GM10847 (cell line): ENCODE results near the gene KDELR1.
A peak's percentile ranks its signal among the peaks of the same experiment; 100 is the strongest.

Experiments
- POLR2A ChIP-seq: IDR thresholded peaks from 2 replicates; pipeline ENCODE4 v1.6.1; 2011; ENCODE audit not compliant: insufficient read length; ENCODE audit errors: extremely low read depth

Gene KDELR1

DNA sequence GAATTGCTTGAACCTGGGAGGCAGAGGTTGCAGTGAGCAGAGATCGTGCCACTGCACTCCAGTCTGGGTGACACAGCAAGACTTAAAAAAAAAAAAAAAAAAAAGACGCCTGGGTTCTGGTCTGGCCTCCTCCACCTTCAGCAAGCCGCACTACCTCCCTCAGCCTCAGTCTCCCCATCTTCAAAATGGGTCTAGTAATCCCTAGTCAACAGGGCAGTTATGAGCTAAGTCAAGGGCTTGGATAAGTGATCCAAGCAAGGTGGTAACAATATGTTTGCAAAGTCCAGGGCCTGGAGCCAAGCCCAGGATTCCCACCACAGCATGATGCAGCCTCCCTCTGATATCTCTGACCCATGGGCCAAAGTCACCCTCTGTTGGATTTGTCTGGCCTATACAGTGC, 4.4 kb downstream of the KDELR1 start:
- TF ChIP-seq POLR2A, result no peak

GRCh38 chr19:48385461-48386087, 5.8 kb downstream of the KDELR1 start:
- no peak for TF ChIP-seq POLR2A

DNA sequence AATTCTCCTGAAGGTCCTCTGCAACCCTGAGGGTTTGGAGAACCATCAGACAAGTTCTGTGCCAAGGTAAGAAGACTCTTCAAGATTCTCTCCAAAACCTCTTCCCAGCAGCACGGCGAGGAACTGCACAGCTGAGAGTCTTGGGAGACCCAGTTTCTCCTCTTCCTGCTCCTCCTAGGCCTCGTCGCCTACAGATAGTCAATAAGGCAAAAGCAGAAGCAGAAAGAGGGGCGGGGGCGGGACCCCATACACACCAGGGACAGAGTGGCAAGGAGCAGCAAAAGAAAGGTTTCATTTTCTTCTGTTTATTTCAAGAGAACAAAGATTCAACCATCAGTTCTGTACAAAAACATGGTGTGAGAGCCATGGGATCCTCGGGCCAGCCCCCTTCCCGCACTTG, 9.1 kb downstream of the KDELR1 start:
- TF ChIP-seq POLR2A, result no peak

DNA sequence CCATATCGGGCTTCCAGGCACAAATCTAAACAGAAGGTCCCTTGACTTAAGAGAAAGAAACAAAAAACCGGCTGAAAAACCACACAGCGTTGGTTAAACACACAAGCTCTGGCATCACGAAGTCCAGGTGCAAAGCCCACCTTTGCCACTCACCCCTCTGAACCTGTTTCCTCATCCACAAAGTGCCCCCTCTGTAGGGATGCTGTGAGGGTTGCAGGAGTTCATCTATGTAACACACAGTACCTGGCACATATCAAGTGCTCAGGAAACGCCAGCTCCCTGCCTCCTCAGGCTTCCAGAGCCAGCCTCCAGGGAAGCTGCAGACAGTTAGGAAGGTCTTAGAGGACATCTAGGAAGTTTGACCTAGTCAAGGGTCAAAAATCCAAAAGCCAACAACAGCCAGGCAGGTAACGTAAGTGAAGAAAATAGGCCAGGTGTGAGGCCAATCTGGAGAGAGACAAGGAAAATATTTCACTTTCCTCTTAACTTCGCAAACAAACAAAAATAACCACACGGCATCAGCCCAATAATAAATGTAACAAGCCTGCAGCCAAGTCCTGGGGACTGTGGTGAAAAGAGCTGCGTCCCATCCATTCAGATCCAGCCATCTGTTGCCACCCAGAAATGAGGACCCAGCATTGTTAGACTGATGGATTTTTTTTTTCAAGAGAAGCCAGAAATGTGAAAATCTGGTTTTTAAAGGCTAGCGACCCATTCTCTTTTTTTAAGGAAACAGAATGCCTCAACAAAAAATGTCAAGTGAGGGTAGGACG, 10.0 kb downstream of the KDELR1 start:
- TF ChIP-seq POLR2A, result no peak

DNA sequence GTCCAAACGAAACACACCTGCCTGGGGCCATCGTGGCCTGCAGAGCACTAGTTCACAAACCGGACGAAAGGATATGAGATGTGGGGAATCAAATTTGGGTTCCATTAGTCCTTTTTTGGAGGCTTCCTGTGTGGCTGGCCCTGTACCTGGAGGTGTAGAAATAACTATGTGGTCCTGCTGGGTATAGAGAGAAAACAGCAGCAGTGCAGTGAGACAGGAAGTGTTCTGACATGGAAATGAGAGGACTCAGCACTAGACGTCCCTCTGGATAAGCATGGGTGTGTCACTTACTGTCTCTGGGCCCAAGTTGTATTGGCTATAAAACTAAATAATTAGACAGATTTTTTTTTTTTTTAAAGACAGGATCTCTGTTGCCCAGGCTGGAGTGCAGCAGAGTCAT, 12.3 kb downstream of the KDELR1 start:
- TF ChIP-seq POLR2A, result no peak

GRCh38 chr19:48378194-48378570, 13.2 kb downstream of the KDELR1 start:
- no peak for TF ChIP-seq POLR2A

- no peak for TF ChIP-seq POLR2A
These were observed 17.8 kb downstream of the KDELR1 start for GRCh38 chr19:48373567-48373966.

DNA sequence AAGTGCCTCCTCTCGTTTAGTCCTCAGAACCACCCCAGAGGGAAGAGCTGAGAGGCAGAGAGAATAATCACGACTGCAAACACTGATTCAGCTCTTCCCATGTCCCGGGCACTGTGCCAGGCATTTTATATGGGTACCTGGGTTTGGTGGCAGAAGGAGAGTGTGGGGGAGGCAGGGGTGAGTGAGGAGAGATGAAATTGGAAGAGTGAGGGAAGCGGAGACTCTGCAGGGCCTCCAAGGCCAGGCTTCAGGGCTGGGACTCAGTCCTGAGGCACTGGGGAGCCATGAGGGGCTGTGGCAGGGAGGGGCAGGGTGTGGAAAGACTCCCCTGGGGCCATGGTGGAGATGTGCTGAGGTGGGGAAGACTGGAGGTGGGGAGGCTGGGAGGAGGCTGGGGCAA, 18.4 kb downstream of the KDELR1 start:
- no peak for TF ChIP-seq POLR2A

GRCh38 chr19:48371367-48371766, 20.0 kb downstream of the KDELR1 start:
- no peak for TF ChIP-seq POLR2A

- no peak for TF ChIP-seq POLR2A
These were observed 20.4 kb downstream of the KDELR1 start for GRCh38 chr19:48370955-48371354.

GRCh38 chr19:48368936-48369335, 22.4 kb downstream of the KDELR1 start:
- TF ChIP-seq POLR2A, result no peak

DNA sequence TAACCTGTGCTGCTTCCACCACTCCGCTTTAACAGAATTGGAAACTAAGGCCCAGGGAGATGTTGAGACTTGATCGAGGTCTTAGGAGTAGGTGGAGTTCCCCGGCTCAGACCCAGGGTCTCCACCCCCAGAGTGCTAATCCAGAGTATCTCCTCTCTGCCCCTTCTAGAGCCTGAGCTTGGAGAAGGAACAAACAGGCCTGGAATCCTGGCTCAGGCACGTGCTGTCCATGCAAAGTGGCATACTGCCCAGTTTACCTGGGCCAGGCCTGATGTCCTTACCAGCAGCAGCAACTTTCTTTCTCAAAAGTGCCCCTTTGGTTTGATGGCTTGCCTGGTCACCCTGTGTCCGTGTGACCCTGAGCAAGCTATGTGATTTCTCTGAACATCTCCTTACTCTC, 23.5 kb downstream of the KDELR1 start:
- no peak for TF ChIP-seq POLR2A

DNA sequence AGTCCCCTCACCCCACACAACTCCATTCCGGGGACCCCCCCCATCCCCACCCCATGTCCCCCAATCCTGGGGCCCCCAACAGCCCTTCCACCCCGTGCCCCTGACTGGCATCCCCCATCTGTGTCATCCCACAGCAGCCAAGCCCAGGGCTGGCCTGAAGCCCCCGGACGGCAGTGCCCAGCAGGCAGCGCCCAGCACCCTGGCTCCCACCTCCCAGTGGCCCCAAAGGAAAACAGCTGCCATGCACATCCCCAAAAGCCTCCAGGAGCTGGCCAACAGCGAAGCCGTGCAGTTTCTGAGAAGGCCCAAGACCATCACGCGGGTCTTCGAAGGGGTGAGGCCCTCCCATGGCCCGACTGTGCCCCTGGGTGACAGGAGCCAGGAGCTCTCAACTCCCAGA, 25.7 kb downstream of the KDELR1 start:
- no peak for TF ChIP-seq POLR2A

DNA sequence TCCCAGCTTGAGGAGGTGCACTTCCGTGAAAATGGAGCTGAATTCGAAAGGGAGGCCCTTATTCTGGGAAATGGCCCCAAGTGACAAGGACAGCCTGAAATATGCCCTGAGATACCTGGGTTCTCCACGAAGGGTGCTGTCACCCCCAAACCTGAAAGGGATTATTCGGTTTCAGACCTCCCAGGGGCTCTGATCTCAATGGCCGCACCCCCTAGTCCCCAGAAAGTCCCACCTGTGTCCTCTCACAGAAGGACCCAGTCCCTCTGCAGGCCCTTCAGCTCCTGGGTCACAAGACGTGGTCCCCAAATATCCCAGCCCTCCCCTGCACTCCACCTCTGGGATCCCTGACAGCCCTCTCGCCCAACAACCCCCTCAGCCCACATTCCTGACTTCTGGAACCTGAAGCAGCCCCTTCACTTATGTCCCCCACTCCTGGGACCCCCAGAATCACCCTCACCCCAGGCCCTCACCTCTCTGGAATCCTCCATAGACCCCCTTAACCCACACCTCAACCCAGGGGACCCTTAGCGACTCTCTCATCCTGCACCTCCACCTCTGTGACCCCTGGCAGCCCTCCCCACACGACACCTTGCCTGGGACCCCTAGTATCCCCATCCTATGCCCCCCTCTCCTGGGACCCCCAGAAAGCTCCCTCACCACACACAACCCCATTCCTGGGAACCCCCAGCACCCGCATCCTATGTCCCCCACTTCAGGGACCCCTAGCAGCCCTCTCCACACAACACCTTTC, 26.6 kb downstream of the KDELR1 start:
- no peak for TF ChIP-seq POLR2A

- TF ChIP-seq POLR2A, result peak; percentile 58
These were observed 27.3 kb downstream of the KDELR1 start, which contains the start of the genes SYNGR4 and TMEM143 for GRCh38 chr19:48363810-48364597. Gene SYNGR4 (plus strand): TSS chr19:48364367. CDS start chr19:48365843, 1,476 bp downstream. Gene TMEM143 (minus strand): TSS chr19:48363940. CDS start chr19:48363920, 20 bp downstream.
